HG02884 (cell line): ENCODE results near the gene CRLF1.

Experiments used
- ATAC-seq: cut with Tn5 transposase; IDR thresholded peaks from one replicate; pipeline ENCODE4 v1.9.1; 2021; ENCODE audit warnings: mild to moderate bottlenecking, moderate library complexity; ENCODE audit not compliant: unreplicated experiment

CRLF1 gene

GRCh38 chr19:18606281-18607225 lies at the start of gene CRLF1:
CRLF1 (minus strand) TSS chr19:18606799; CDS start chr19:18606656, 143 bp downstream.
- no peak for ATAC-seq

GRCh38 chr19:18655173-18655844 lies 48.7 kb upstream of the CRLF1 start:
- ATAC-seq = no peak

- ATAC-seq = no peak
Observed at GRCh38 chr19:18654469-18654868, 47.9 kb upstream of the CRLF1 start.

- no peak for ATAC-seq
Observed at GRCh38 chr19:18653853-18654252, 47.3 kb upstream of the CRLF1 start.

- no peak for ATAC-seq
Observed at GRCh38 chr19:18651733-18652132, 45.1 kb upstream of the CRLF1 start.

GRCh38 chr19:18651300-18651699 lies 44.7 kb upstream of the CRLF1 start:
- ATAC-seq = no peak

GRCh38 chr19:18650468-18651041 lies 44.0 kb upstream of the CRLF1 start:
- ATAC-seq = no peak

- ATAC-seq = no peak
Observed at GRCh38 chr19:18650021-18650390, 43.4 kb upstream of the CRLF1 start.

- ATAC-seq = no peak
Observed at GRCh38 chr19:18649371-18650020, 42.9 kb upstream of the CRLF1 start.

GRCh38 chr19:18648973-18649315 lies 42.3 kb upstream of the CRLF1 start:
- ATAC-seq = no peak

- no peak for ATAC-seq
Observed at GRCh38 chr19:18647807-18648206, 41.2 kb upstream of the CRLF1 start.

GRCh38 chr19:18647371-18647767 lies 40.8 kb upstream of the CRLF1 start:
- ATAC-seq = no peak

GRCh38 chr19:18646535-18647370 lies 40.2 kb upstream of the CRLF1 start:
- no peak for ATAC-seq

GRCh38 chr19:18645035-18645511 lies 38.5 kb upstream of the CRLF1 start:
- ATAC-seq = no peak

- no peak for ATAC-seq
Observed at GRCh38 chr19:18644196-18645034, 37.8 kb upstream of the CRLF1 start.

GRCh38 chr19:18639706-18640243 lies 33.2 kb upstream of the CRLF1 start:
- ATAC-seq = no peak

GRCh38 chr19:18637673-18638630 lies 31.4 kb upstream of the CRLF1 start:
- no peak for ATAC-seq
